ENCODE results near the gene AIP. TPM values are rescaled to one million over a fixed set of nuclear protein-coding genes. Genes with fewer than 3 reads are reported as not detected.

The AIP gene
- total and polyA plus RNA-seq, 2 of the 8 experiments (the other 6 are each of a cell fraction or from before 2014, with no cell fraction given) = 29.8 to 54.4 TPM

- no peak overlapping the region for H2AK5ac ChIP-seq (ENCODE audit: low read depth, low read length)
- 91% methylated on average over 13 of the region's 26 CpGs; no CpG with 5 or more reads in 1 of the 2 experiments for WGBS, 2 experiments (ENCODE audit: extremely low coverage in 1 of 2, insufficient coverage in 1 of 2, insufficient read length in 1 of 2, insufficient replicate concordance in 2 of 2, low coverage in 1 of 2, low lambda C conversion rate in 2 of 2, missing lambda C conversion rate in 1 of 2)
- H3K4me3 ChIP-seq (ENCODE audit: extremely low read depth in 1 of 4, insufficient read depth in 2 of 4, low read depth in 3 of 4, low read length in 4 of 4) = no peak overlapping the region
- H2BK120ac ChIP-seq (replicated peaks; ENCODE audit: low read depth, low read length) = no peak overlapping the region
- H3K36me3 ChIP-seq (ENCODE audit: control insufficient read depth in 2 of 4, insufficient read depth in 4 of 4, low read length in 3 of 4) = peaks cover 6 to 29% (median 15%) of the 10 kb centered on the region in 4 experiments; a peak in 7 of 8 replicates
- peak overlapping the region; percentile 51; the same call in 1 of the 2 replicates for H4K8ac ChIP-seq (ENCODE audit: extremely low read depth, insufficient read depth, low read length)
- no peak overlapping the region for H3K23ac ChIP-seq (ENCODE audit: insufficient read length)
- H3K27ac ChIP-seq (ENCODE audit: low read depth, low read length) = peak overlapping the region; percentile 80; the same call in 1 of the 2 replicates
- H3K14ac ChIP-seq (ENCODE audit: insufficient read length) = no peak overlapping the region
- TF ChIP-seq ASH2L (IDR thresholded peaks at IDR 0.05; ENCODE audit: low read length) (no peak), MAX (IDR thresholded peaks at IDR 0.05) (no peak), TEAD4 (IDR thresholded peaks at IDR 0.05; ENCODE audit: low read depth, low read length) (no peak)
- FAIRE-seq (no peak), DNase-seq (ENCODE audit: low read depth in 1 of 2, low spot score in 2 of 2) (no peak)
- no peaks in the 10 kb centered on the region for H3K23me2 ChIP-seq (ENCODE audit: low read depth, low read length)
- peaks cover 0 to 17% (median 14%) of the 10 kb centered on the region in 4 experiments; a peak in 6 of 7 replicates for H3K4me1 ChIP-seq (replicated peaks in 1 of 4; ENCODE audit: control insufficient read depth in 3 of 4, insufficient read depth in 4 of 4, low read length in 3 of 4)
- no peaks in the 10 kb centered on the region for H3K79me2 ChIP-seq (ENCODE audit: control insufficient read depth in 1 of 2, insufficient read depth in 2 of 2, low read length in 2 of 2)
- no peak overlapping the region for H3K56ac ChIP-seq (replicated peaks; ENCODE audit: insufficient read length, low read depth, low read length)
- POLR2A ChIA-PET (ENCODE audit: partially characterized antibody) = interaction anchor here (1.0 to 12.5 kb wide), 8 partner anchors 10 to 43 kb away, joined by 3 to 104 read pairs (median 6); partner anchors contain the start of genes CARNS1, GPR152, PPP1CA and RAD9A
- H2BK5ac ChIP-seq (ENCODE audit: low read depth, low read length) = peak overlapping the region; percentile 87
- H4K20me1 ChIP-seq (replicated peaks in 1 of 2; ENCODE audit: control insufficient read depth in 1 of 2, insufficient read depth in 2 of 2, low read length in 2 of 2) = peaks cover 0 to 20% of the 10 kb centered on the region in 2 experiments
- no peak overlapping the region for H4K91ac ChIP-seq (replicated peaks; ENCODE audit: insufficient read length, low read length)
- CTCF ChIA-PET (ENCODE audit: partially characterized antibody) = interaction anchor here (0.6 to 1.8 kb wide), 3 partner anchors 43 to 58 kb away, joined by 3 to 5 read pairs (median 3); no protein-coding TSS in a partner anchor
- H3K79me1 ChIP-seq (ENCODE audit: low read depth, low read length) = no peaks in the 10 kb centered on the region
- no peak overlapping the region for H3K4me2 ChIP-seq (ENCODE audit: insufficient read depth in 1 of 2, low read depth in 2 of 2, low read length in 2 of 2)
- 0 out of 7 replicates have a peak overlapping the region, but pooled peaks of 1 of the 4 experiments have one; percentile 22 for H3K9ac ChIP-seq (replicated peaks in 1 of 4; ENCODE audit: extremely low read depth in 1 of 4, low read depth in 3 of 4, low read length in 3 of 4)
- no peak overlapping the region for H2AFZ ChIP-seq (ENCODE audit: low read length)
- peak overlapping the region; percentile 87; the same call in 1 of the 2 replicates for H2BK12ac ChIP-seq (ENCODE audit: low read depth, low read length)
- no peak overlapping the region for H4K5ac ChIP-seq (ENCODE audit: insufficient read length, low read depth, low read length)
- no peak overlapping the region for H3K18ac ChIP-seq (ENCODE audit: extremely low read depth, low read length)
- H2BK20ac ChIP-seq (ENCODE audit: low read length) = no peak overlapping the region
- no peak overlapping the region for H3K4ac ChIP-seq (replicated peaks; ENCODE audit: insufficient read length, low read depth, low read length)
- no peaks in the 10 kb centered on the region for H3K9me3 ChIP-seq (ENCODE audit: insufficient read depth in 2 of 2, low read depth in 1 of 2, low read length in 1 of 2)
- H2BK15ac ChIP-seq (ENCODE audit: low read length) = no peak overlapping the region; the same call in 1 of the 2 replicates
- no peaks in the 10 kb centered on the region for H3K27me3 ChIP-seq (replicated peaks in 1 of 4; ENCODE audit: control insufficient read depth in 3 of 4, extremely low read depth in 1 of 4, insufficient read depth in 3 of 4, low read length in 3 of 4)
Observed at GRCh38 chr11:67435031-67435726, 47.6 kb upstream of the AIP start.

All from H1 (cell line).